WTC11 (cell line): ENCODE measurements around the gene INKA1.

Experiments used
- ATF1 ChIP-seq: sonication (generic); formaldehyde crosslinking; IDR thresholded peaks from 2 replicates; pipeline ENCODE4 v1.8.1; 2023; ENCODE audit warnings: mild to moderate bottlenecking, moderate library complexity, missing genetic modification reagents
- CBFB ChIP-seq: sonication (generic); formaldehyde crosslinking; IDR thresholded peaks from 2 replicates; pipeline ENCODE4 v1.8.1; 2022; ENCODE audit warnings: mild to moderate bottlenecking, low read depth, missing genetic modification reagents
- CTCF ChIP-seq: fragments of 200-600 bp; IDR thresholded peaks from 2 replicates; pipeline ENCODE4 v1.8.0; 2022; ENCODE audit warnings: antibody characterized with exemption
- E2F5 ChIP-seq: sonication (generic); formaldehyde crosslinking; IDR thresholded peaks from 2 replicates; pipeline ENCODE4 v1.8.1; 2022; ENCODE audit warnings: mild to moderate bottlenecking, moderate library complexity, missing genetic modification reagents
- ELF4 ChIP-seq: sonication (generic); formaldehyde crosslinking; IDR thresholded peaks from 2 replicates; pipeline ENCODE4 v1.8.1; 2022; ENCODE audit warnings: low read depth, mild to moderate bottlenecking, moderate library complexity, missing genetic modification reagents
- ESRRA ChIP-seq: sonication (generic); formaldehyde crosslinking; IDR thresholded peaks from 2 replicates; pipeline ENCODE4 v1.8.1; 2022; ENCODE audit warnings: mild to moderate bottlenecking, missing genetic modification reagents, borderline replicate concordance
- FOXJ3 ChIP-seq: sonication (generic); formaldehyde crosslinking; IDR thresholded peaks from 2 replicates; pipeline ENCODE4 v1.9.0; 2021; ENCODE audit warnings: missing genetic modification reagents, mild to moderate bottlenecking, borderline replicate concordance
- HMGXB4 ChIP-seq: sonication (generic); formaldehyde crosslinking; IDR thresholded peaks from 2 replicates; pipeline ENCODE4 v1.8.1; 2023; ENCODE audit warnings: mild to moderate bottlenecking, moderate library complexity, missing genetic modification reagents
- MAX ChIP-seq: sonication (generic); formaldehyde crosslinking; IDR thresholded peaks from 2 replicates; pipeline ENCODE4 v1.8.0; 2022; ENCODE audit warnings: mild to moderate bottlenecking, missing genetic modification reagents
- NFYB ChIP-seq: sonication (generic); formaldehyde crosslinking; conservative IDR thresholded peaks from 2 replicates; pipeline ENCODE4 v1.8.0; 2022; ENCODE audit warnings: low read depth, missing genetic modification reagents
- SP1 ChIP-seq: sonication (generic); formaldehyde crosslinking; conservative IDR thresholded peaks from 2 replicates; pipeline ENCODE4 v1.8.1; 2022; ENCODE audit warnings: missing genetic modification reagents
- ZNF232 ChIP-seq: sonication (generic); formaldehyde crosslinking; IDR thresholded peaks from 2 replicates; pipeline ENCODE4 v1.8.0; 2022; ENCODE audit warnings: mild to moderate bottlenecking, missing genetic modification reagents

GRCh38 chr3:49807431-49808114 is 4.5 kb downstream of the INKA1 start:
- no peak for TF ChIP-seq CBFB (CRISPR knock-in tag)
- no peak for TF ChIP-seq CTCF
- TF ChIP-seq MAX (CRISPR knock-in tag), result no peak
- TF ChIP-seq HMGXB4 (CRISPR knock-in tag), result no peak
- no peak for TF ChIP-seq ZNF232
- TF ChIP-seq ELF4 (CRISPR knock-in tag), result no peak
- TF ChIP-seq FOXJ3 (CRISPR knock-in tag), result no peak
- TF ChIP-seq E2F5 (CRISPR knock-in tag), result no peak
- TF ChIP-seq ATF1, result no peak
- TF ChIP-seq ESRRA (CRISPR knock-in tag), result no peak
- TF ChIP-seq SP1 (CRISPR knock-in tag), result no peak
- no peak for TF ChIP-seq NFYB (CRISPR knock-in tag)
